Measurements from ENCODE around the gene ZNF783. TPM values are rescaled to one million over a fixed set of nuclear protein-coding genes. Genes with fewer than 3 reads are reported as not detected.
"Not testable (repeated sequence)": the region's sequence is repeated elsewhere in the genome, so short reads cannot be mapped to it uniquely, and the experiment has no call there.

The ZNF783 gene
- total and polyA plus RNA-seq, 10 donors = 7.7 to 24.8 (median 17.0) TPM

GRCh38 chr7:149250151-149250550 lies 11.8 kb upstream of the ZNF783 start:
- intact Hi-C loops (cut with DNase I; ENCODE audit: low total_unique reads); H3K9me3 ChIP-seq; H3K27me3 ChIP-seq (replicated peaks in 1 of 7); H3K27ac ChIP-seq; DNase-seq; H3K4me3 ChIP-seq: not testable (repeated sequence)
- Histone ChIP-seq H3K4me1 (peaks cover 0 to 17% (median under 1%) of the 10 kb centered on the region in 6 donors), H3K36me3 (peaks cover 6 to 56% (median 50%) of the 10 kb centered on the region in 6 donors)
- peak in 1 of 3 donors; percentile 9 for TF ChIP-seq POLR2AphosphoS5 (IDR thresholded peaks at IDR 0.05)
- WGBS, 5 donors = 92 to 97% (median 94%) methylated on average over 14 to 18 of the region's 18 CpGs

DNA sequence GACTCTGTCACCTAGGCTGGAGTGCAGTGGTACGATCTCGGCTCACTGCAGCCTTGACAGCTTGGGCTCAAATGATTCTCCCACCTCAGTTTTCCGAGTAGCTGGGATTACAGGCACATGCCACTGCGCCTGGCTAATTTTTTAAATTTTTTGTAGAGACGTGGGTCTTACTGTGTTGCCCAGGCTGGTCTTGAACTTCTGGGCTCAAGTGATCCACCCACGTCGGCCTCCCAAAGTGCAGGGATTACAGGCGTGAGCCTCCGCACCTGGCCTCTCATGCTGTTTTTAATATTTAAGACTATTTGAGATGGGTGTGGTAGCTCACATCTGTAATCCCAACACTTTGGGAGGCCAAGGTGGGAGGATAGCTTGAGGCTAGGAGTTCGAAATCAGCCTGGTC lies 10.5 kb upstream of the ZNF783 start:
- 93 to 99% (median 97%) methylated on average over 10 of the region's 10 CpGs for WGBS, 5 donors
- H3K36me3 ChIP-seq = peaks cover 6 to 70% (median 56%) of the 10 kb centered on the region in 6 donors
- H3K4me3 ChIP-seq; DNase-seq; H3K9me3 ChIP-seq; H3K27ac ChIP-seq; H3K4me1 ChIP-seq; intact Hi-C loops (cut with DNase I; ENCODE audit: low total_unique reads); H3K27me3 ChIP-seq (replicated peaks in 1 of 7): not testable (repeated sequence)

DNA sequence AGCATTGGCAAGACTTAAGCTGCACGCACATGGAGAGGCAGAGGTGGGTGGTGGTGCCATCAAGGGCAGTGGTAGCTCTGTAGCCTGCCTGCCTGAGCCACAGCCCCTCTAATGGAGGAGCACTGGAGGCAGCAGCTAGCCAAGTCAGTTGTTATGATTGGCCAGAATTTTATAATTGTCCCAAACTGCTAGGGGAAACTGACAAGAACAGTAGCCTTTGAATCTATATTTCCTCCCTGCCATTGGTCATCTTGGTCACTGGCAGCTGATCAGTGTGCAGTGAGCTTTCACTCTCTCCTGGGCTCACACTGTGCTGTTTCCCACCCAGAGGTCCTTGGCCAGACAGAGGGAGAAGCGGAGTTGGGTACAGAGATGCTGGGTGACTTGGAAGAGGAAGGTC lies 9.6 kb upstream of the ZNF783 start:
- Histone ChIP-seq H3K4me1 (peaks cover 0 to 8% (median 0%) of the 10 kb centered on the region in 6 donors), H3K4me3 (no peak overlapping the region), H3K27ac (no peak overlapping the region), H3K27me3 (replicated peaks in 1 of 7) (no peaks in the 10 kb centered on the region), H3K36me3 (peaks cover 6 to 70% (median 56%) of the 10 kb centered on the region in 6 donors), H3K9me3 (no peaks in the 10 kb centered on the region)
- 82 to 97% (median 89%) methylated on average over 2 of the region's 2 CpGs for WGBS, 5 donors
- intact Hi-C loops (cut with DNase I; ENCODE audit: low total_unique reads) = no loop called here
- no peak for TF ChIP-seq CTCF (IDR thresholded peaks at IDR 0.05 in 8 of 11, conservative IDR thresholded peaks at IDR 0.05 in 3 of 11)
- TF ChIP-seq POLR2A (IDR thresholded peaks at IDR 0.05) = no peak
- no peak for TF ChIP-seq POLR2AphosphoS5 (IDR thresholded peaks at IDR 0.05)
- DNase-seq = no peak

GRCh38 chr7:149253665-149254064 lies 8.3 kb upstream of the ZNF783 start:
- H3K36me3 ChIP-seq = peaks cover 6 to 70% (median 56%) of the 10 kb centered on the region in 6 donors
- H3K27me3 ChIP-seq (replicated peaks in 1 of 7) = no peaks in the 10 kb centered on the region
- 93 to 98% (median 98%) methylated on average over 6 to 7 of the region's 7 CpGs for WGBS, 5 donors
- no peak for TF ChIP-seq POLR2AphosphoS5 (IDR thresholded peaks at IDR 0.05)
- TF ChIP-seq CTCF (IDR thresholded peaks at IDR 0.05 in 8 of 11, conservative IDR thresholded peaks at IDR 0.05 in 3 of 11) = no peak
- TF ChIP-seq POLR2A (IDR thresholded peaks at IDR 0.05) = no peak
- no peak for DNase-seq
- intact Hi-C loops (cut with DNase I; ENCODE audit: low total_unique reads) = no loop called here
- no peak overlapping the region for H3K4me3 ChIP-seq
- no peak overlapping the region for H3K27ac ChIP-seq
- H3K9me3 ChIP-seq = no peaks in the 10 kb centered on the region
- H3K4me1 ChIP-seq = peaks cover 0 to 5% (median 0%) of the 10 kb centered on the region in 6 donors

GRCh38 chr7:149254181-149254858 lies 7.7 kb upstream of the ZNF783 start:
- 94 to 98% (median 96%) methylated on average over 6 to 16 of the region's 16 CpGs for WGBS, 5 donors
- Histone ChIP-seq H3K27me3 (replicated peaks in 1 of 7) (no peaks in the 10 kb centered on the region), H3K4me3 (no peak overlapping the region), H3K27ac (no peak overlapping the region), H3K36me3 (peaks cover 6 to 70% (median 56%) of the 10 kb centered on the region in 6 donors), H3K9me3 (no peaks in the 10 kb centered on the region), H3K4me1 (no peaks in the 10 kb centered on the region)
- TF ChIP-seq POLR2A (IDR thresholded peaks at IDR 0.05) = no peak
- TF ChIP-seq CTCF (IDR thresholded peaks at IDR 0.05 in 8 of 11, conservative IDR thresholded peaks at IDR 0.05 in 3 of 11) = no peak
- no peak for TF ChIP-seq POLR2AphosphoS5 (IDR thresholded peaks at IDR 0.05)
- DNase-seq = no peak
- intact Hi-C loops (cut with DNase I; ENCODE audit: low total_unique reads) = no loop called here

Data from spleen (tissue), 11 donors.